ENCODE measurements around the gene IQSEC3.
"Not testable (repeated sequence)": the region's sequence is repeated elsewhere in the genome, so short reads cannot be mapped to it uniquely, and the experiment has no call there.

Gene IQSEC3

GRCh38 chr12:66428-66781 lies at the start of gene IQSEC3:
Gene IQSEC3, plus strand, starts transcription at chr12:66767. Its CDS starts 116 bp downstream, at chr12:66883.
- DNase-seq: not testable (repeated sequence)

- not testable (repeated sequence) for DNase-seq
Measured at GRCh38 chr12:17370-18340, 48.9 kb upstream of the IQSEC3 start.

- not testable (repeated sequence) for DNase-seq
Measured at GRCh38 chr12:18821-19567, 47.6 kb upstream of the IQSEC3 start.

DNA sequence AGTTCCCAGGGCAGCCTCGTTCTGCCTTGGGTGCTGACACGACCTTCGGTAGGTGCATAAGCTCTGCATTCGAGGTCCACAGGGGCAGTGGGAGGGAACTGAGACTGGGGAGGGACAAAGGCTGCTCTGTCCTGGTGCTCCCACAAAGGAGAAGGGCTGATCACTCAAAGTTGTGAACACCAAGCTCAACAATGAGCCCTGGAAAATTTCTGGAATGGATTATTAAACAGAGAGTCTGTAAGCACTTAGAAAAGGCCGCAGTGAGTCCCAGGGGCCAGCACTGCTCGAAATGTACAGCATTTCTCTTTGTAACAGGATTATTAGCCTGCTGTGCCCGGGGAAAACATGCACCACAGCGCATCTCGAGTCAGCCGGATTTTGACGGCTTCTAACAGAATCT lies 46.7 kb upstream of the IQSEC3 start:
- not testable (repeated sequence) for DNase-seq

DNA sequence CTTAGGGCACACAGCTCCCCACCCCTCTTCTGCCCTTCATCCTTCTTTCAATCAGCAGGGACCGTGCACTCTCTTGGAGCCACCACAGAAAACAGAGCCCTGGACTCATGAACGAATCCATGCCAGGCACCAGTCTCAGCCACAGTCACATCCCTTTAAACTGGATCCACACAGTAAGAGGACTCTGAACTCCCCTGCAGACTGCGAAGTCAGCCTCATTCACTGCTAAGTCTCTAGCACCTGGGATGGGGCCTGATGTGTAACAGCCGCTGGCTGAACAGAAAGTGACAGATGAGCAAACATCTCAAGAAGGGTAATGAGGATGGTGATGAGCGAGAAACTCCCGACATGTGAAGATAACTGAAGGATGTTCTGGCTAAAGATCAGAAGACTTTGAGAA lies 45.8 kb upstream of the IQSEC3 start:
- no peak for DNase-seq

- no peak for DNase-seq
Measured at GRCh38 chr12:21301-22189, 45.0 kb upstream of the IQSEC3 start.

- no peak for DNase-seq
Measured at GRCh38 chr12:22190-22529, 44.4 kb upstream of the IQSEC3 start.

- DNase-seq: no peak
Measured at GRCh38 chr12:22530-23201, 43.9 kb upstream of the IQSEC3 start.

DNA sequence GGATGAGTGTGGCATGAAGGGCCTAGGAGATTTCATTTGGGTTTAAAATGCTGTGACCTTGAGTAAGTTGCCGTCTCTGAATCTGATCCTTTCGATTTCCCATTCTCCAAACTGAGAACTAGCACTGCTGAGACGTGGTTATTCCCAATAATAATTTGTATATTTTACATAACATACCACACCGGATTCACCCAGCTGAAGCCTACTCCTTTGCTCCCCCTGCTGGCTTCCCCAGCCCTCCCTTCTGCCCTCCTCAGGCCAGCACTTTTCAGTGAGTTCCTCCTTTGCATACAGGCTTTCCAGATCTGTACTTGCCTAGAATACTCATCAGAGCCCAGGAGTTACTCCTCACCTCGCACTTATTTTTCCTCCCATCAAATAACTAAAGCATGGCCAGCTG lies 38.7 kb upstream of the IQSEC3 start:
- not testable (repeated sequence) for DNase-seq

- not testable (repeated sequence) for DNase-seq
Measured at GRCh38 chr12:38775-39174, 27.8 kb upstream of the IQSEC3 start.

GRCh38 chr12:39555-40265 lies 26.9 kb upstream of the IQSEC3 start:
- DNase-seq: not testable (repeated sequence)

DNA sequence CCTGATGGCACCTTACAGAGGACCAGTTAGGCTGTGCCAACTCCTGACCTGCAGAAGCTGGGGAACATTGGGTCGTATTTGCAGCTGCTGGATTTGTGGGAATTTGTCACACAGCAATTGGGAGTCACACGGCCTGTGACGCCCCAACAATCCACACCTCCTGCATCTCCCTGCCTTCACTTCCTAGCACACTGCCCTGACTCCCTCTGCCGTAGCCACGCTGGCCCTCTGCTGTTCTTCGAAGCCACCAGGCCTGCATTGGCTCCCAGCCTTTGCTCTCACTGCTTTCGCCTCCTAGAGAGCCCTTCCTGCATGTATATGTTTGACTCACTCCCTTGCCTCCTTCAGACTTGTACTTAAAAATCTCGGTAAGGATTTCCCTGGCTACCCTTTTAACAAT lies 22.2 kb upstream of the IQSEC3 start:
- DNase-seq: not testable (repeated sequence)

GRCh38 chr12:45235-45990 lies 21.2 kb upstream of the IQSEC3 start:
- not testable (repeated sequence) for DNase-seq

- not testable (repeated sequence) for DNase-seq
Measured at GRCh38 chr12:45991-46358, 20.6 kb upstream of the IQSEC3 start.

DNA sequence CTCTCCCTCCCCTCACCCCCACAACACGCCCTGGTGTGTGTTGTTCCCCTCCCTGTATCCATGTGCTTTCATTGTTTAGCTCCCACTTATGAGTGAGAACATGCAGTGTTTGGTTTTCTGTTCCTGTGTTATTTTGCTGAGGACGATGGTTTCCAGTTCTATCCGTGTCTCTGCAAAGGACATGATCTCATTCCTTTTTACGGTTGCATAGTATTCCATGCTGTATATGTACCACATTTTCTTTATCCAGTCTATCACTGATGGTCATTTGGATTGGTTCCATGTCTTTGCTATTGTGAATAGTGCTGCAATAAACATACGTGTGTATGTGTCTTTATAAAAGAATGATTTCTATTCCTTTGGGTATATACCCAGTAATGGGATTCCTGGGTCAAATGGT lies 20.0 kb upstream of the IQSEC3 start:
- not testable (repeated sequence) for DNase-seq

DNA sequence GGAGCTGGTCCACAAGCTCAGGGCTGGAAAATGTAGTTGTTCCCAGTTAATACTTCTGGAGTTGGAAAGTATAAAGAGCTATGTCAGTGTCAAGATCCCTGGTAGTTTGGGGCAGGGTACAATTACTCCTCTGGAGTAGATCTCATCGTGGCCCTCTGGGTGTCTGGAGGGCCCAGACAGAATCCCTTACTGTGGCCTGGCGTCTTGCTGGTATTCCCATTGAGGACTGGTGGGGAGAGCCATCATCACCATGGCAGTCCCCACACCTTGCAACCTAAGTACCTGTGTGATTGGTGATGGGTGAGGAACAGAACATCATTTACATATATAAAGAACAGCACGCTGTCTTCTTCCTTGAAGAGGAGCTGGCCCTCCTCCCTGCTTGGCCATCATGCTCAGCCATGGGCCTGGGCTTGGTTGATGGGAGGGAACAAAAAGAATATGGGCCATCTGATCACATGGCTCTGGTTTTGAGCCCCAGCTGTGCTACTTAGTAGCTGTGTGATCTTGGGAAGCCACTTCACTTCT lies 18.8 kb upstream of the IQSEC3 start:
- DNase-seq: not testable (repeated sequence)

- not testable (repeated sequence) for DNase-seq
Measured at GRCh38 chr12:49149-49548, 17.4 kb upstream of the IQSEC3 start.

DNA sequence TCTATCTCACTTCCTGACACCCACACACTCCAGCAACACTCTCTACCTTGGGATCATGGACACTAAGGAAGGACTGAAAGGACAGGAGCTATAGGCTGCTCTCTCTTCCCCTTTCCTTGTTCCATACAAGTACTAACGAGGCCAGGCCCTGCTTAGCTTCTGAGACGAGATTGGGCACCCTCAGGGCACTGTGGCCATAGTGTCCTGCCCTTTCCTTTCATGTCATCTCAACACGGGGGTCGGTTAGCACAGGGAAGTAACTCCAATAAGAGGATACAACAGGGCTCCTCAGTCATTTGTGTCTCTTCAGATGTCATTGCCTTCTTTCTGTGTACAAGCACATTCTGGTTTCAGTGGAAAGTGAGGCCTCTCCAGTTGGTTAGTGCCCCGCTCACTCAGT lies 15.5 kb upstream of the IQSEC3 start:
- DNase-seq: not testable (repeated sequence)

- DNase-seq: not testable (repeated sequence)
Measured at GRCh38 chr12:51962-52361, 14.6 kb upstream of the IQSEC3 start.

DNA sequence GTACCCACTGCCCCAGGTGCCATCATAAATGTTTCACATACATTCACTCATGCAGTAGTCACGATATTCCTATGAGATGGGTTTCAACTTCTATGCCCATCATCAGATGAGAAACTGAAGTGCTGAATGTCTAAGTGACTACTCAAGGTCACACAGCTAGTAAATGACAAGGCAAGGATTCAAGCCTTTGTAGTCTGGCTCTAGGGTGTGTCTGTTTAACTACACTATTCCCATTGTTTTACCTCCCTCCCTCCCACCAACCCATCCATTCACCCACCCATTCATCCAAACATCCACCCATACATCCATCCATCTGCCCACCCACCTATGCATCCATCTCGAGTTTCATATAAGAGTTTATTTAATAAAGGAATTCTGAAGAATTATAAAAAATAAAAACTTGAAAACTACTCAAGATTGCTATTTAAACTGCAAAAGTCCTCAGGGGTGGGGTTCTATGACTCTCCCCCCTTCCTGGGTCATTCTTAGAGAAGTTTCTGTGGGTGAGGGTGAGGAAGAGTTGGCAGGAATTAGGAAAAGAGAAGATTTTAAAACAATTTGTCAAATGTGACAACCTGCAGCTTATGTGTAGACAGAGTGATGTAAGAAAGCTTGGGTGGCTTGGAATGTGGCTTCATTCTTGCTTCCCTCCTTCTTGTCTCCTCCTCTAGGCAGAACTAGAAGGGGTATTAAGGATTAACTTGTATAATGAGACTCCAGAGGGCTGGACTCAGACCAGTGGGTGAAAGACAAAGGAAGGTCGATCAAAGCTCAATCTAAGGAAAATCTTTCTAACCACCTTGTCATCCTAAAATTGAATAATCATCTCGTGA lies 13.4 kb upstream of the IQSEC3 start:
- DNase-seq: not testable (repeated sequence)
